Smooth muscle cell (in vitro differentiated cells): ENCODE measurements around the gene PLPPR3. TPM values are rescaled to one million over a fixed set of nuclear protein-coding genes. Genes with fewer than 3 reads are reported as not detected.

Experiments used
- DNase-seq: peaks from one replicate; lab custom pipeline; 2025; ENCODE audit not compliant: unreplicated experiment; lab: John Stamatoyannopoulos, UW
- H2AFZ ChIP-seq: fragments of 200-600 bp; sonication (generic); 2 replicates; pipeline ENCODE4 v1.6.0; 2016; ENCODE audit warnings: antibody characterized with exemption, low read depth, mild to moderate bottlenecking
- H3F3A ChIP-seq: fragments of 200-600 bp; sonication (generic); 2 replicates; pipeline ENCODE4 v1.6.0; 2017; ENCODE audit warnings: antibody characterized with exemption, low read depth
- H3K27ac ChIP-seq: fragments of 200-600 bp; sonication (generic); 2 replicates; pipeline ENCODE4 v1.5.1; 2016; ENCODE audit warnings: low read depth, mild to moderate bottlenecking
- H3K27me3 ChIP-seq: fragments of 200-600 bp; sonication (generic); 2 replicates; pipeline ENCODE4 v1.6.1; 2016; ENCODE audit warnings: low read depth, mild to moderate bottlenecking
- H3K36me3 ChIP-seq: fragments of 200-600 bp; sonication (generic); 2 replicates; pipeline ENCODE4 v1.5.1; 2016; ENCODE audit warnings: low read depth
- H3K4me1 ChIP-seq: fragments of 200-600 bp; sonication (generic); 2 replicates; pipeline ENCODE4 v1.5.1; 2016; ENCODE audit warnings: low read depth
- H3K4me2 ChIP-seq: fragments of 200-600 bp; sonication (generic); 2 replicates; pipeline ENCODE4 v1.6.0; 2016; ENCODE audit warnings: mild to moderate bottlenecking
- H3K4me3 ChIP-seq: fragments of 200-600 bp; sonication (generic); 2 replicates; pipeline ENCODE4 v1.5.1; 2016; ENCODE audit warnings: mild to moderate bottlenecking
- H3K79me2 ChIP-seq: fragments of 200-600 bp; sonication (generic); 2 replicates; pipeline ENCODE4 v1.6.0; 2016; ENCODE audit warnings: low read depth, mild to moderate bottlenecking
- H3K9ac ChIP-seq: fragments of 200-600 bp; sonication (generic); 2 replicates; pipeline ENCODE4 v1.6.0; 2016; ENCODE audit warnings: low read depth
- H3K9me3 ChIP-seq: fragments of 200-600 bp; sonication (generic); replicated peaks from 2 replicates; pipeline ENCODE4 v1.5.1; 2016; ENCODE audit warnings: low read depth
- H4K20me1 ChIP-seq: fragments of 200-600 bp; sonication (generic); 2 replicates; pipeline ENCODE4 v1.6.0; 2016; ENCODE audit warnings: low read depth
- WGBS: methylation state at CpG from one replicate; pipeline ENCODE4 v1.1.7; 2016; ENCODE audit warnings: low lambda C conversion rate; 5-methylcytosine and 5-hydroxymethylcytosine counted together
- polyA plus RNA-seq: library from polyadenylated mRNA; unstranded; fragments of >200 nt; fragmentation: Nextera tagmentation; extraction: Ambion mirVana; gene quantifications from 2 replicates; pipeline ENCODE4 v1.2.1, GENCODE V29; 2016
- total RNA-seq: library from RNA; depleted of rRNA; stranded (reverse); fragments of >200 nt; gene quantifications from 2 replicates; pipeline ENCODE4 v1.2.3, GENCODE V29; 2014
- TF ChIP-seq, protein P1 (sequence below): fragments of 200-600 bp; sonication (generic); IDR thresholded peaks from 2 replicates; pipeline ENCODE4 v1.5.1; 2017; ENCODE audit warnings: borderline replicate concordance, mild to moderate bottlenecking, antibody characterized with exemption; ENCODE audit not compliant: insufficient read depth, poor library complexity, severe bottlenecking

PLPPR3 gene
- total and polyA plus RNA-seq, 2 experiments from 2014 or later, result 6.5 to 13.7 TPM

DNA sequence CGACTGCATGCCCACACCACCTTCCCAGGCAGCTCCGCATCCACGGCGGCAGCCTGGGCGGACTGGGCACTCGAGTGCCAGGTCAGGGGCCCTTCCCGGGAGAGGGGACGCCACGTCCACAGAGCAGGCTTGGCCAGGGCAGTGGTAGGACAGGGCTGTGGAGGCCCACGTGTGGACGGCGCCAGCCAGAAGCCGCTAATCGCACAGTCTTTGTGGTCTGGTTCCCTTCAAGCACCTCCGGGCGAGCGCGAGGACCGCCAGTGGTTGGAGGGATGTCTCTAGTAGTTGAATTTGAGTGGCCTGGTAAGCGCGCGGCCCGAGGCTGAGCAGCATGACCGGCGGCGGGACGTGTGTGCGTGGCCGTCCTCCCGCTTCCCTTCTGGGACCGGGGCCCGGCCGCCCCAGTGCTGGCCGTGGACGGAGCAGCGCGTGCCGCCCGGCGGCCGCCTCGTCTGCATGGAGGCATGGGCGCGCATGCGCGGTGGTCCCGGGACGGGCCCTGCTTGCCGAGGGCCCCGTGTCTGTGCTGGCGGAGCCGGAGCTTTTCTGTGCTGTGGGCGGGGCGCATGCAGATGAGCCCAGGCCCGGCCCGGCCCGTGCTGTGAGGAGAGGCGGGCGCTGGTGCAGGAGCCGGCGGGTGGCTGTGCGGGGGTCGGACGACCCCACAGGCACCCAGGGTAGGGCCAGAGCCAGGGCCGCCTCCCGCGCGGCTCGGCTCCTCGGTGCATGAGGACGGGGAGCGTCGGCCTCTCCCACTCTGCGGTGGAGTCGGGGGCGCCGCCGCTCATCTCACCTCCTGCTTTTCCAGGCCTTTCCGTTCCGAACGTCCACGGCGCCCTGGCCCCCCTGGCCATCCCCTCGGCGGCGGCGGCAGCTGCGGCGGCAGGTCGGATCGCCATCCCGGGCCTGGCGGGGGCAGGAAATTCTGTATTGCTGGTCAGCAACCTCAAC, 15.9 kb downstream of the PLPPR3 start:
- no peak overlapping the region for H3K27ac ChIP-seq
- WGBS, result 96% methylated on average over 84 of the region's 93 CpGs
- H3K9ac ChIP-seq, result no peak overlapping the region
- H2AFZ ChIP-seq, result no peak overlapping the region
- DNase-seq, result no peak
- peaks cover 20% of the 10 kb centered on the region for H3K36me3 ChIP-seq
- H3K9me3 ChIP-seq, result no peaks in the 10 kb centered on the region
- H3K4me1 ChIP-seq, result peaks cover 13% of the 10 kb centered on the region
- no peaks in the 10 kb centered on the region for H3K27me3 ChIP-seq
- TF ChIP-seq, protein P1, sequence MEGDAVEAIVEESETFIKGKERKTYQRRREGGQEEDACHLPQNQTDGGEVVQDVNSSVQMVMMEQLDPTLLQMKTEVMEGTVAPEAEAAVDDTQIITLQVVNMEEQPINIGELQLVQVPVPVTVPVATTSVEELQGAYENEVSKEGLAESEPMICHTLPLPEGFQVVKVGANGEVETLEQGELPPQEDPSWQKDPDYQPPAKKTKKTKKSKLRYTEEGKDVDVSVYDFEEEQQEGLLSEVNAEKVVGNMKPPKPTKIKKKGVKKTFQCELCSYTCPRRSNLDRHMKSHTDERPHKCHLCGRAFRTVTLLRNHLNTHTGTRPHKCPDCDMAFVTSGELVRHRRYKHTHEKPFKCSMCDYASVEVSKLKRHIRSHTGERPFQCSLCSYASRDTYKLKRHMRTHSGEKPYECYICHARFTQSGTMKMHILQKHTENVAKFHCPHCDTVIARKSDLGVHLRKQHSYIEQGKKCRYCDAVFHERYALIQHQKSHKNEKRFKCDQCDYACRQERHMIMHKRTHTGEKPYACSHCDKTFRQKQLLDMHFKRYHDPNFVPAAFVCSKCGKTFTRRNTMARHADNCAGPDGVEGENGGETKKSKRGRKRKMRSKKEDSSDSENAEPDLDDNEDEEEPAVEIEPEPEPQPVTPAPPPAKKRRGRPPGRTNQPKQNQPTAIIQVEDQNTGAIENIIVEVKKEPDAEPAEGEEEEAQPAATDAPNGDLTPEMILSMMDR, result no peak
- no peak overlapping the region for H3K4me2 ChIP-seq
- peaks cover 100% of the 10 kb centered on the region for H4K20me1 ChIP-seq
- H3K4me3 ChIP-seq, result no peak overlapping the region
- peaks cover 93% of the 10 kb centered on the region for H3K79me2 ChIP-seq
- H3F3A ChIP-seq, result peaks cover 28% of the 10 kb centered on the region

DNA sequence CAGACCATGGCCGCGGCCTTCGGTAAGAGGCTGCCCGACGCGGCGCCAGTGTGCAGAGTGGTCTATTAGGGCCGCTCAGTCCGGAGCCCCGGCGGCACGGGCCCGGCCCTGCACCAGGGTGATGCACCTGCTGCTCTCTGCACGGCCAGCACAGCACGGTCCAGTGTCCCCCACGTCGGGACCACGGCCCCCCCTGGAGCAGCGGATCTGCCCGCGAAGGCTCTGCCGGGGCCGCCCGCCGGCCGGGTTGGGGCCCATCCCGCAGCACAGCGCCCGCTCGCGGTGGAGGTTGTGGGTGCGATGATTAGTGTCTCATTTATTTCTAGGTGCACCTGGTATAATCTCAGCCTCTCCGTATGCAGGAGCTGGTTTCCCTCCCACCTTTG, 16.6 kb downstream of the PLPPR3 start:
- no peak overlapping the region for H3K9ac ChIP-seq
- H3K4me2 ChIP-seq, result no peak overlapping the region
- H3K79me2 ChIP-seq, result peaks cover 100% of the 10 kb centered on the region
- 98% methylated on average over 32 of the region's 33 CpGs for WGBS
- H3F3A ChIP-seq, result peaks cover 29% of the 10 kb centered on the region
- no peak overlapping the region for H3K27ac ChIP-seq
- no peak overlapping the region for H2AFZ ChIP-seq
- H3K27me3 ChIP-seq, result no peaks in the 10 kb centered on the region
- no peak overlapping the region for H3K4me3 ChIP-seq
- DNase-seq, result no peak
- H4K20me1 ChIP-seq, result peaks cover 100% of the 10 kb centered on the region
- H3K36me3 ChIP-seq, result peaks cover 13% of the 10 kb centered on the region
- H3K4me1 ChIP-seq, result peaks cover 20% of the 10 kb centered on the region
- TF ChIP-seq, protein P1, result no peak
- no peaks in the 10 kb centered on the region for H3K9me3 ChIP-seq

DNA sequence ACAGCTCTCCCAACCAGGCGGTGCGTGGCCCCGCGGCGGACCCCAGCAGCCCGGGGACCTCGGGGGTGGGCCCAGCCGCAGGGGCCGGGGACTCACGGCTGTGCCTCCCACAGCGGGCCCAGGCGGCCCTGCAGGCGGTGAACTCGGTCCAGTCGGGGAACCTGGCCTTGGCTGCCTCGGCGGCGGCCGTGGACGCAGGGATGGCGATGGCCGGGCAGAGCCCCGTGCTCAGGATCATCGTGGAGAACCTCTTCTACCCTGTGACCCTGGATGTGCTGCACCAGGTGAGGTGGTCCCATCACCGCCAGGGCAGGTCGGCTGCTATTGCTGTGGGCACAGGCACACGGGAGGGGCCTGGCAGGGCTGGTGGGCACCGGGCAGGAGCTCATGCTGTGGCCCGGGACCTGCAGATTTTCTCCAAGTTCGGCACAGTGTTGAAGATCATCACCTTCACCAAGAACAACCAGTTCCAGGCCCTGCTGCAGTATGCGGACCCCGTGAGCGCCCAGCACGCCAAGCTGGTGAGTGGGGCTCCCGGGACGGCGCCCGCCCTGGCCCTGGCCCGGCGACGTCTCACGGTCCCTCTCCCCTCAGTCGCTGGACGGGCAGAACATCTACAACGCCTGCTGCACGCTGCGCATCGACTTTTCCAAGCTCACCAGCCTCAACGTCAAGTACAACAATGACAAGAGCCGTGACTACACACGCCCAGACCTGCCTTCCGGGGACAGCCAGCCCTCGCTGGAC, 17.2 kb downstream of the PLPPR3 start:
- Histone ChIP-seq H3K4me2 (no peak overlapping the region), H3F3A (peaks cover 24% of the 10 kb centered on the region), H4K20me1 (peaks cover 100% of the 10 kb centered on the region), H3K79me2 (peaks cover 100% of the 10 kb centered on the region), H2AFZ (no peak overlapping the region), H3K36me3 (peaks cover 10% of the 10 kb centered on the region), H3K27me3 (no peaks in the 10 kb centered on the region), H3K4me3 (no peak overlapping the region), H3K4me1 (peaks cover 24% of the 10 kb centered on the region), H3K27ac (no peak overlapping the region), H3K9ac (no peak overlapping the region), H3K9me3 (no peaks in the 10 kb centered on the region)
- no peak for DNase-seq
- TF ChIP-seq, protein P1, result no peak
- WGBS, result 98% methylated on average over 41 of the region's 53 CpGs
